Peyer's patch (tissue), 4 donors: ENCODE results near the gene PTPN14. TPM values are rescaled to one million over a fixed set of nuclear protein-coding genes. Genes with fewer than 3 reads are reported as not detected.

Experiments
- DNase-seq, 3 donors: peaks; one replicate each; pipeline ENCODE4 v3.0.0-alpha.2; 2017 to 2019
- H3K27ac ChIP-seq, 4 donors: fragments of 200-600 bp; sonication (generic); one replicate each; pipeline ENCODE4 v1.5.1; 2016 to 2019
- H3K27me3 ChIP-seq, 2 donors: fragments of 200-600 bp; sonication (generic); one replicate each; pipeline ENCODE4 v1.5.1; 2019
- H3K36me3 ChIP-seq, 3 donors: fragments of 200-600 bp; sonication (generic); one replicate each; pipeline ENCODE4 v1.5.1; 2016 to 2019
- H3K4me1 ChIP-seq, 4 donors: fragments of 200-600 bp; sonication (generic); one replicate each; pipeline ENCODE4 v1.5.1; 2016 to 2019
- H3K4me3 ChIP-seq, 4 donors: fragments of 200-600 bp; sonication (generic); 1 replicate in 3 of 4; 2 replicates in 1 of 4; pipeline ENCODE4 v1.5.1; 2016 to 2019; ENCODE audit warnings: mild to moderate bottlenecking in 1 of 4
- H3K9me3 ChIP-seq, 4 donors: fragments of 200-600 bp; sonication (generic); one replicate each; pipeline ENCODE4 v1.5.1; 2016 to 2019; ENCODE audit warnings: mild to moderate bottlenecking in 1 of 4
- POLR2A ChIP-seq, 2 donors: fragments of 450-650 bp; IDR thresholded peaks; one replicate each; pipeline ENCODE4 v1.5.1; 2017; ENCODE audit warnings: antibody characterized with exemption in 2 of 2, mild to moderate bottlenecking in 2 of 2, moderate library complexity in 2 of 2
- total RNA-seq, 4 donors: library from RNA; depleted of rRNA; stranded (reverse); fragments of >200 nt; gene quantifications; one replicate each; pipeline ENCODE4 v1.1.0, GENCODE V29; 2016
- TF ChIP-seq, protein P1 (sequence below), 6 experiments: fragments of 450-650 bp in 4 of 6; fragments of 200-600 bp in 2 of 6; sonication (generic) in 1 of 6; IDR thresholded peaks; one replicate each; pipeline ENCODE4 v1.5.1; 2017 to 2019; ENCODE audit warnings: antibody characterized with exemption in 6 of 6, mild to moderate bottlenecking in 3 of 6, moderate library complexity in 1 of 6

PTPN14 gene
- total RNA-seq, 4 donors from 2014 or later: 1.9 to 6.6 (median 4.2) TPM

DNA sequence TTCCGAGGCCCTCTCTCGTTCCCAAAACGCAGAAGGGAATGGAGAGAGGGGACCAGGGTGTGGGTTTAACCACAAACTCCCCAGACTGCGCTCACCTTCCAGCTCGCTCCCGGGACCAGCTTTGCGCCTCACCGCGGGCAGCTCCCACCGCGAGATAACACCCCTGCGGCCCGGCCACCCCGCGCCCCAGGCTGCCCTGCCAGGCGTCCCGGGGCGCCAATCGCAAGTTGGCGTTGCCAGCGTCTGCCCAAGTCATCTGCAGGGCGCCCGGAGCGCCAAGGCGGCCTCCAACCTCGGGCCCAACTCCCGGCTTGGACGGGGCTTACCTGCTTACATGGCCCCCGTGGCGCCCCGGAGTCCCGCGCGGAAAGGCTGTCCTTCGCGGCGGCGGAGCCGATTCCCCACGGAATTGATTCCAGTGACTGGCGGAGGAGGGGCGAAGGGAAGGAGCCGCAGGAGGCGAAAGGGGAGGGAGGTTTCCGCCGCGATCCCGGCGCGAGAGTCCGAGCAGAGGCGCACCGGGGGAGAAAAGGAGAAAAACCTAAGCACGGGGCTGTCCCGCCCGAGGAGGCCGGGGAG lies 456 bp downstream of the PTPN14 start:
- peak in 1 of 3 donors; percentile 67 for DNase-seq
- Histone ChIP-seq H3K27me3 (no peaks in the 10 kb centered on the region), H3K4me1 (peaks cover 0 to 5% (median 0%) of the 10 kb centered on the region in 4 donors), H3K9me3 (no peaks in the 10 kb centered on the region), H3K36me3 (no peaks in the 10 kb centered on the region), H3K4me3 (peak overlapping the region; percentile 32 to 65 (median 50)), H3K27ac (peak overlapping the region; percentile 64 to 96 (median 75))
- TF ChIP-seq, protein P1, sequence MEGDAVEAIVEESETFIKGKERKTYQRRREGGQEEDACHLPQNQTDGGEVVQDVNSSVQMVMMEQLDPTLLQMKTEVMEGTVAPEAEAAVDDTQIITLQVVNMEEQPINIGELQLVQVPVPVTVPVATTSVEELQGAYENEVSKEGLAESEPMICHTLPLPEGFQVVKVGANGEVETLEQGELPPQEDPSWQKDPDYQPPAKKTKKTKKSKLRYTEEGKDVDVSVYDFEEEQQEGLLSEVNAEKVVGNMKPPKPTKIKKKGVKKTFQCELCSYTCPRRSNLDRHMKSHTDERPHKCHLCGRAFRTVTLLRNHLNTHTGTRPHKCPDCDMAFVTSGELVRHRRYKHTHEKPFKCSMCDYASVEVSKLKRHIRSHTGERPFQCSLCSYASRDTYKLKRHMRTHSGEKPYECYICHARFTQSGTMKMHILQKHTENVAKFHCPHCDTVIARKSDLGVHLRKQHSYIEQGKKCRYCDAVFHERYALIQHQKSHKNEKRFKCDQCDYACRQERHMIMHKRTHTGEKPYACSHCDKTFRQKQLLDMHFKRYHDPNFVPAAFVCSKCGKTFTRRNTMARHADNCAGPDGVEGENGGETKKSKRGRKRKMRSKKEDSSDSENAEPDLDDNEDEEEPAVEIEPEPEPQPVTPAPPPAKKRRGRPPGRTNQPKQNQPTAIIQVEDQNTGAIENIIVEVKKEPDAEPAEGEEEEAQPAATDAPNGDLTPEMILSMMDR (IDR thresholded peaks at IDR 0.05): no peak
- no peak for TF ChIP-seq POLR2A (IDR thresholded peaks at IDR 0.05)

DNA sequence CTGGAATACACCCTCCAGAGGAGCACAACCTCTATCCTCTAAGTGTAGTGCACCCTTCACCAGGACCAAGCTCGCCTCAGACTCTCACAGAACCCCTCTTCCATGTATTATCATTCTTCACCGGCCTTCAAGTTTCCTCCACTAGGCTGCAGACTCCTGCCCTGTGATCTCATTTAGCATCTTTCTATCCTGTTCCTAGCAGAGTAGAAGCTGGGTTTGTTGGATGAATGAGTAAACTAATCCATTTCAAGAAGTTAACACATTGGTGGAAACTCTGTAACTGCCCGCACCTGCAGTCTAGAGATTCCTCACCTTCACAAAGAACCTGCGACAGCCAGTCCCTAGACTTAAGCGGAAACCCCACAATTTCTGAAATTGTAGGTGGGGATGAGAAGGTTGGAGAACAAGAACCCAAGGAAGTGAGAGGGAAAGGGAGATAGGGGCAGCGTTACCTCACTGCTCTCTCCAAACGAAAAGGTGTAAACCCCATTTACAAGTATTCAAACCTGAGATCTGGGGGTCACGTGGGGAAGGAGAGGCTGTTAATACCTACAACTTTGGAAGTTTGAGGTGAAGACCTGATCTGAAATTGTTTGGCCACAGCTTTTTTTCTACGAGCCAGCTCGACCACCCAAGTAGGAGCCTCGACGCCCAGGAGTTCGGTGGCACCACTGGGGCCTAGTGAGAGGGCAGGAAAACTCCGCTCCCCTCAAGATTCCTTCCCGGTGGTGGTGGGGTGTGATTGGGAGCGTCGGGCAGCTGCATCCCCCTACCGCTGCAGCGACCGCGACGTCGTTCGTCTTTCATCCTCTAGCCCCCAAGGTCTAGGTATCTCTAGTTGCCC lies 1.2 kb downstream of the PTPN14 start:
- H3K4me1 ChIP-seq: peaks cover 0 to 5% (median 0%) of the 10 kb centered on the region in 4 donors
- no peaks in the 10 kb centered on the region for H3K9me3 ChIP-seq
- no peak for TF ChIP-seq POLR2A (IDR thresholded peaks at IDR 0.05)
- TF ChIP-seq, protein P1 (IDR thresholded peaks at IDR 0.05): no peak
- H3K27ac ChIP-seq: peak overlapping the region; percentile 64 to 96 (median 75)
- H3K27me3 ChIP-seq: no peaks in the 10 kb centered on the region
- no peaks in the 10 kb centered on the region for H3K36me3 ChIP-seq
- no peak for DNase-seq
- peak overlapping the region; percentile 32 to 65 (median 50) for H3K4me3 ChIP-seq

DNA sequence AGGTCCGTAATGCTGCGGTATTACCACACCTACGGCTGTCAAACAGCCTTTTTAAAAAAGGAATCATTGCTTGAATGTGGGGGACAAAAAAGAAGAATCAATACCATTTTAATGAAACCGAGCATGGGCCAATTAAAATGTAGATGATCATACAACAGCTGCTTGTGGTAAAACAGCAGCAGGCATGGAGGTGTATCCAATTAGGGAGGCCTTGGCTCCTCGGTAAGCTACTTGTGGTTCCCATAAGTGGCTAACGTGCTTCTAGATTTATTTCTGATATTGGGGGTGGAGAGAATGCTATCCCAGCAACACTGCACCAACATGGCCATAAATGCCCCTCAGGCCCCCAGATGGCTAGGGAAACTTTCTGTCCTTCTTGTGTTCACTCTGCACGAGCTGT lies 1.8 kb downstream of the PTPN14 start:
- no peaks in the 10 kb centered on the region for H3K36me3 ChIP-seq
- TF ChIP-seq, protein P1 (IDR thresholded peaks at IDR 0.05): no peak
- no peak for TF ChIP-seq POLR2A (IDR thresholded peaks at IDR 0.05)
- no peaks in the 10 kb centered on the region for H3K27me3 ChIP-seq
- H3K4me1 ChIP-seq: peaks cover 0 to 5% (median 0%) of the 10 kb centered on the region in 4 donors
- no peak for DNase-seq
- H3K4me3 ChIP-seq: peak overlapping the region in 1 of 4 donors; percentile 65
- H3K27ac ChIP-seq: no peak overlapping the region
- H3K9me3 ChIP-seq: no peaks in the 10 kb centered on the region

DNA sequence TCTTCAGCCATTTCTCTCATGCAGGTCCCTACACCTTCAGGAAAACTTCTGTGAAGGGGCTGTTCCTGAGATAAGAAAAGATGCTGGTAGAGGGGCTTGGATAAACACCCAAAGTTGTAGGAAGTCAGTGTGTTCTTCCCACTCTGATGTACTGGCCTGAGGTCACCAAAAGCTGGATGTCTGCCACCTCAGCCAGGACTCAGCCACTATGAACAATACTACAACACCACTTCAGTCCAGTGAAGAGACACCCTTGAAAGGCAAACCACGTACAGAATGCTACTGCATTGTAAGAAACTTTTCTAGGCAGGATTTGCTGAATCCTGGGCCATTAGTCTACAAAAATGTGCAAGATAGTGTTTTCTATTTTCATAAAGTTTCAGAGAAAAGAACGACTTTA lies 2.4 kb downstream of the PTPN14 start:
- Histone ChIP-seq H3K4me3 (no peak overlapping the region), H3K9me3 (no peaks in the 10 kb centered on the region), H3K27ac (no peak overlapping the region), H3K4me1 (peaks cover 0 to 5% (median 0%) of the 10 kb centered on the region in 4 donors), H3K27me3 (no peaks in the 10 kb centered on the region), H3K36me3 (no peaks in the 10 kb centered on the region)
- no peak for TF ChIP-seq POLR2A (IDR thresholded peaks at IDR 0.05)
- TF ChIP-seq, protein P1 (IDR thresholded peaks at IDR 0.05): no peak
- DNase-seq: no peak

DNA sequence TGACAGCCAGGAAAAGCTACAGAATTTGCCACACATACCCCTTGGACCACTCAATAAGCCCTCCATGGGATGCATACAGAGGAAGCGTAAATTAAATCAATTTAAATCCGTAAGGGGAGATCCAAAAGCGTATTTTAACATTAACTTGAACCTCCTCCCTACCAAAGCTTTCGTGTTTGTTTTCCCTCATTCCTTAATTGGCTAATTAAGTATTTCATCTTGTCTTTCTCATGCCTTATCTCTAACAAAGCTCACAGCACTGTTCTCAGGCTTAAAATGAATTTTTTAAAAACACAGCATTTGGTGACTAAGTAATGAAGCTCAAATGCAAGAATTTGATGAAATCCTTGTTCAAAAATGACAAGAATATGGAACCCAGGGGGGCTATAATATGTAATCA lies 3.1 kb downstream of the PTPN14 start:
- H3K4me3 ChIP-seq: no peak overlapping the region
- peaks cover 0 to 5% (median 0%) of the 10 kb centered on the region in 4 donors for H3K4me1 ChIP-seq
- no peaks in the 10 kb centered on the region for H3K9me3 ChIP-seq
- no peaks in the 10 kb centered on the region for H3K36me3 ChIP-seq
- TF ChIP-seq POLR2A (IDR thresholded peaks at IDR 0.05): no peak
- TF ChIP-seq, protein P1 (IDR thresholded peaks at IDR 0.05): no peak
- H3K27me3 ChIP-seq: no peaks in the 10 kb centered on the region
- no peak for DNase-seq
- no peak overlapping the region for H3K27ac ChIP-seq
